SIG-M5 treated with dmso at 0.1 percent for 504 hours (cell line): Measurements from ENCODE around the gene GNAI2.

Source experiments
- DNase-seq: peaks from one replicate; lab custom pipeline; 2025; ENCODE audit not compliant: unreplicated experiment; lab: John Stamatoyannopoulos, UW

Gene GNAI2

GRCh38 chr3:50295553-50296431 is 59.8 kb downstream of the GNAI2 start:
- no peak for DNase-seq

- no peak for DNase-seq
These were observed 60.8 kb downstream of the GNAI2 start for GRCh38 chr3:50296721-50297383.

- DNase-seq = no peak
These were observed 61.4 kb downstream of the GNAI2 start for GRCh38 chr3:50297384-50297775.

- peak; percentile 60 for DNase-seq
These were observed 62.1 kb downstream of the GNAI2 start for GRCh38 chr3:50297896-50298725.

GRCh38 chr3:50298836-50299637 is 63.0 kb downstream of the GNAI2 start, which contains the start of the genes HYAL3 and NAA80:
Gene HYAL3 (minus strand): TSS chr3:50299405. CDS start chr3:50295602, 3,803 bp downstream.
Gene NAA80 (minus strand): TSS chr3:50299405. CDS start chr3:50297463, 1,942 bp downstream.
- DNase-seq = peak; percentile 99

- no peak for DNase-seq
These were observed 63.6 kb downstream of the GNAI2 start for GRCh38 chr3:50299638-50299928.

GRCh38 chr3:50299929-50300680 is 64.1 kb downstream of the GNAI2 start:
- DNase-seq = peak; percentile 84

GRCh38 chr3:50300681-50301254 is 64.8 kb downstream of the GNAI2 start:
- no peak for DNase-seq

GRCh38 chr3:50302095-50303012 is 66.3 kb downstream of the GNAI2 start:
- DNase-seq = no peak

GRCh38 chr3:50303013-50303815 is 67.2 kb downstream of the GNAI2 start, which contains the start of gene HYAL1:
Gene HYAL1 (minus strand): TSS chr3:50303574. CDS start chr3:50302956, 618 bp downstream.
- DNase-seq = no peak

- no peak for DNase-seq
These were observed 68.6 kb downstream of the GNAI2 start for GRCh38 chr3:50304601-50305000.
